A673 (cell line): ENCODE results near the gene DACT2.

Source experiments
- EZH2 ChIP-seq: fragments of 200-600 bp; sonication (generic); IDR thresholded peaks from 2 replicates; pipeline ENCODE4 v1.6.1; 2017; ENCODE audit warnings: borderline replicate concordance, low read depth, mild to moderate bottlenecking, mixed read lengths, antibody characterized with exemption, low read length; ENCODE audit not compliant: poor library complexity, severe bottlenecking
- TF ChIP-seq, protein P1 (sequence below): fragments of 300-800, 200-600 bp; sonication (generic); conservative IDR thresholded peaks from 2 replicates; pipeline ENCODE4 v1.5.1; 2017; ENCODE audit warnings: low read depth, mild to moderate bottlenecking, antibody characterized with exemption, low read length, moderate library complexity, mixed read lengths

DNA sequence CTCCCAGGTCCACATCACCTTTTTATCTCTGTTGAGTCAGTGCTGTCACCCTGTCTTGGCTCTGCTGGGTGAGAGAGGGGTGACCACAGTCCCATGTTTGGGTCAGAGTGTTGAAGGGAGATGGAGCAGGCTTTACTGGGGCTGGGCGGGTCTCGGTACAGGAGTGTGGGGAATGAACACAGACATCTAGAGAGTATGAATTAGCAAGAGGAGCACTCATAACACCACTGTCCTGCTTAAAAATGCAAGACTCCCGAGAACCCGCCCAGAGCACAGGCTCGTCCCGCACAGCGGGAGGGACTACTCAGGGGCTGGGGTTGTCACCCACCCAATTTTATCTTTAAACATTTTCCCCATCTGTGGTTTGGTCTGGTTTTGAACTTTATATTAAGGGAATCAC, 27.5 kb upstream of the DACT2 start:
- TF ChIP-seq, protein P1, sequence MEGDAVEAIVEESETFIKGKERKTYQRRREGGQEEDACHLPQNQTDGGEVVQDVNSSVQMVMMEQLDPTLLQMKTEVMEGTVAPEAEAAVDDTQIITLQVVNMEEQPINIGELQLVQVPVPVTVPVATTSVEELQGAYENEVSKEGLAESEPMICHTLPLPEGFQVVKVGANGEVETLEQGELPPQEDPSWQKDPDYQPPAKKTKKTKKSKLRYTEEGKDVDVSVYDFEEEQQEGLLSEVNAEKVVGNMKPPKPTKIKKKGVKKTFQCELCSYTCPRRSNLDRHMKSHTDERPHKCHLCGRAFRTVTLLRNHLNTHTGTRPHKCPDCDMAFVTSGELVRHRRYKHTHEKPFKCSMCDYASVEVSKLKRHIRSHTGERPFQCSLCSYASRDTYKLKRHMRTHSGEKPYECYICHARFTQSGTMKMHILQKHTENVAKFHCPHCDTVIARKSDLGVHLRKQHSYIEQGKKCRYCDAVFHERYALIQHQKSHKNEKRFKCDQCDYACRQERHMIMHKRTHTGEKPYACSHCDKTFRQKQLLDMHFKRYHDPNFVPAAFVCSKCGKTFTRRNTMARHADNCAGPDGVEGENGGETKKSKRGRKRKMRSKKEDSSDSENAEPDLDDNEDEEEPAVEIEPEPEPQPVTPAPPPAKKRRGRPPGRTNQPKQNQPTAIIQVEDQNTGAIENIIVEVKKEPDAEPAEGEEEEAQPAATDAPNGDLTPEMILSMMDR: no peak
- no peak for TF ChIP-seq EZH2
